ENCODE results near the gene HHIPL1. TPM values are rescaled to one million over a fixed set of nuclear protein-coding genes. Genes with fewer than 3 reads are reported as not detected.

HHIPL1 gene
- total RNA-seq, 1 experiment from 2014 or later = 2.6 TPM

- H4K5ac ChIP-seq (ENCODE audit: insufficient read length, low read depth, low read length) = no peak overlapping the region
- no peak overlapping the region for H4K91ac ChIP-seq (ENCODE audit: insufficient read length, low read depth, low read length)
- no peak overlapping the region for H3K14ac ChIP-seq (ENCODE audit: insufficient read depth, low read length)
- H3K79me2 ChIP-seq (ENCODE audit: insufficient read depth, low read length) = no peaks in the 10 kb centered on the region
- no peak overlapping the region for H3K56ac ChIP-seq (ENCODE audit: insufficient read length, low read depth, low read length)
- H2BK5ac ChIP-seq (ENCODE audit: insufficient read length, low read length) = no peak overlapping the region
- no CpG with 5 or more reads among the region's 16 CpGs for WGBS (ENCODE audit: extremely low coverage, insufficient read length, low lambda C conversion rate)
- H3K4me1 Mint-ChIP-seq = peaks cover 6 to 26% of the 10 kb centered on the region in 2 experiments
- H3K4ac ChIP-seq (ENCODE audit: low read depth, low read length) = no peak overlapping the region
- H3K23ac ChIP-seq (ENCODE audit: insufficient read length, low read depth, low read length) = no peak overlapping the region
- H3K27me3 ChIP-seq (ENCODE audit: insufficient read depth, low read length) = no peaks in the 10 kb centered on the region
- no peaks in the 10 kb centered on the region for H3K79me1 ChIP-seq (ENCODE audit: insufficient read depth, low read depth, low read length, poor library complexity, severe bottlenecking)
- H2AK5ac ChIP-seq (ENCODE audit: insufficient read length, low read length) = no peak overlapping the region
- H2BK15ac ChIP-seq (ENCODE audit: low read depth, low read length) = no peak overlapping the region
- no peak overlapping the region for H4K8ac ChIP-seq (replicated peaks; ENCODE audit: insufficient read length, low read depth, low read length)
- H3K27ac Mint-ChIP-seq = no peak overlapping the region; a peak in 2 of 7 replicates
- H3K9ac ChIP-seq (ENCODE audit: extremely low read depth, insufficient read length, low read length) = no peak overlapping the region
- no peaks in the 10 kb centered on the region for H4K20me1 ChIP-seq (ENCODE audit: control insufficient read depth, insufficient read depth, insufficient read length)
- no peak overlapping the region for H3K18ac ChIP-seq (ENCODE audit: insufficient read length, low read depth, low read length)
- H2BK20ac ChIP-seq (ENCODE audit: low read depth, low read length, poor library complexity, severe bottlenecking) = no peak overlapping the region
- no peak overlapping the region; a peak in 1 of 5 replicates for H3K4me3 Mint-ChIP-seq
- H3K27ac ChIP-seq (ENCODE audit: insufficient read length, low read depth, low read length) = no peak overlapping the region
- H3K4me1 ChIP-seq (ENCODE audit: insufficient read depth, low read length) = no peaks in the 10 kb centered on the region
- H3T11ph ChIP-seq (ENCODE audit: low read length) = no peak overlapping the region
- no peak overlapping the region for H2BK12ac ChIP-seq (ENCODE audit: insufficient read length, low read depth, low read length)
- peak; percentile 24 for DNase-seq
- no peaks in the 10 kb centered on the region for H3K36me3 Mint-ChIP-seq (ENCODE audit: insufficient read depth in 1 of 3, low read depth in 3 of 3)
- no peaks in the 10 kb centered on the region; a peak in 1 of 5 replicates for H3K9me3 Mint-ChIP-seq
- H2AFZ ChIP-seq (ENCODE audit: low read length) = no peak overlapping the region
- no peak overlapping the region for H3K4me2 ChIP-seq (ENCODE audit: insufficient read depth, insufficient read length, low read length)
- H3K9me3 ChIP-seq (ENCODE audit: control insufficient read depth, low read depth, low read length) = no peaks in the 10 kb centered on the region
- TF ChIP-seq CTCF (conservative IDR thresholded peaks at IDR 0.05) = no peak
- H2BK120ac ChIP-seq (ENCODE audit: low read depth, low read length, poor library complexity, severe bottlenecking) = no peak overlapping the region
- peaks cover 4% of the 10 kb centered on the region for H3K23me2 ChIP-seq (ENCODE audit: insufficient read length, low read depth, low read length, poor library complexity, severe bottlenecking)
- peaks cover 3% of the 10 kb centered on the region; the same call in 1 of the 2 replicates for H3K27me3 Mint-ChIP-seq (ENCODE audit: low read depth)
Measured at GRCh38 chr14:99728231-99728920, 83.4 kb downstream of the HHIPL1 start.

Data from H9 (cell line).